Stomach smooth muscle (tissue), 2 donors: ENCODE results near the gene HTR7.

Source experiments
- H3K27ac ChIP-seq: one replicate; pipeline ENCODE4 v1.7.0; 2013; ENCODE audit warnings: mild to moderate bottlenecking, low read length, inconsistent platforms
- H3K27me3 ChIP-seq, 2 donors: one replicate each; pipeline ENCODE4 v1.7.0; 2013; ENCODE audit warnings: low read length in 2 of 2; ENCODE audit not compliant: insufficient read depth in 2 of 2, control insufficient read depth in 1 of 2
- H3K36me3 ChIP-seq, 2 donors: one replicate each; pipeline ENCODE4 v1.7.0; 2013; ENCODE audit warnings: low read length in 2 of 2; ENCODE audit not compliant: control insufficient read depth in 2 of 2, insufficient read depth in 2 of 2
- H3K4me1 ChIP-seq: one replicate; pipeline ENCODE4 v1.7.0; 2013; ENCODE audit warnings: low read length; ENCODE audit not compliant: control insufficient read depth, insufficient read depth
- H3K4me3 ChIP-seq, 2 donors: one replicate each; pipeline ENCODE4 v1.7.0; 2013; ENCODE audit warnings: low read length in 2 of 2
- H3K9ac ChIP-seq, 2 donors: one replicate each; pipeline ENCODE4 v1.7.0; 2013; ENCODE audit warnings: low read length in 2 of 2, mild to moderate bottlenecking in 1 of 2
- H3K9me3 ChIP-seq, 2 donors: one replicate each; pipeline ENCODE4 v1.7.0; 2013; ENCODE audit warnings: low read length in 2 of 2; ENCODE audit not compliant: control insufficient read depth in 2 of 2
- donor health status: healthy.
- donor health status: Pancreatic carcinoma.

The HTR7 gene

DNA sequence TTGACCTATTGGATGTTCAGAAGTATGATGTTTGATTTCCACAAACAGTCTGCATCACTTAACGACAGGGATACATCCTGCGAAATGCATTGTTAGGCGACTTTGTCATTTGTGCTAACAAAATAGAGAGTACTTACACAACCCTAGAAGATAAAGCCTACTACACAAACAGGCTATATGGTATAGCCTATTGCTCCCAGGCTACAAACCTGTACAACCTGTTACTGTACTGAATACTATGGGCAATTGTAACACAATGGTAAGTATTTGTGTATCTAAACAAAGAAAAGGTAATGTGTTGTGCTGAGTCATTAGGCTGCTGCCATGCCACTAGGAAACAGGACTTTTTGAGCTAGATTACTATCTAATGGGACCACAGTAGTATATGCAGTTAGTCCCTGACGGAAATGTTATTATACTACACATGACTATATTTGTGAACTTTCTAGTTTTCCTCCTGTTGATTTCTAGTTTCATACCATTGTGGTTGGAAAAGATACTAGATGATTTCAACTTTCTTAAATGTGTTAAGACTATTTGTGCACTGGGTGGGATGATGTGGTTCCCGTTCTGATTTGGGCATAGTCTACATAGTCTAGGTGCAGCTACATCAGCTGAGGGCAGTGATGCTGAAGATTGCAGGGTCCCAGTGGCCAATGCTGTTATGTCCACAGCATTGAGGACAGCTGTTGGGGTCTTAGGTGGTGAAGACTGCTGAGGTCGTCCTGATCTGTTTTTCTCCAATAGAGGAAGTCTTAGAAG is 161.7 kb downstream of the HTR7 start:
- no peak overlapping the region for H3K4me3 ChIP-seq
- no peak overlapping the region for H3K27ac ChIP-seq
- no peaks in the 10 kb centered on the region for H3K27me3 ChIP-seq
- H3K9ac ChIP-seq, result no peak overlapping the region
- no peaks in the 10 kb centered on the region for H3K9me3 ChIP-seq
- no peaks in the 10 kb centered on the region for H3K36me3 ChIP-seq
- no peaks in the 10 kb centered on the region for H3K4me1 ChIP-seq
